Skeletal muscle satellite cell (primary cell): Measurements from ENCODE around the gene TSTD1. TPM values are rescaled to one million over a fixed set of nuclear protein-coding genes. Genes with fewer than 3 reads are reported as not detected.
"Not testable (repeated sequence)": the region's sequence is repeated elsewhere in the genome, so short reads cannot be mapped to it uniquely, and the experiment has no call there.

ENCODE experiments used
- H3K27me3 ChIP-seq: 2 replicates; pipeline ENCODE4 v1.7.0; 2013; ENCODE audit warnings: low read length; ENCODE audit not compliant: control insufficient read depth, insufficient read depth
- H3K36me3 ChIP-seq: 2 replicates; pipeline ENCODE4 v1.7.0; 2013; ENCODE audit warnings: mild to moderate bottlenecking, control low read depth, low read length; ENCODE audit not compliant: insufficient read depth
- H3K4me1 ChIP-seq: 2 replicates; pipeline ENCODE4 v1.7.0; 2013; ENCODE audit warnings: low read length; ENCODE audit not compliant: control insufficient read depth, insufficient read depth
- H3K4me2 ChIP-seq: 2 replicates; pipeline ENCODE4 v1.7.0; 2013; ENCODE audit warnings: mild to moderate bottlenecking, low read length
- H3K4me3 ChIP-seq: 2 replicates; pipeline ENCODE4 v1.7.0; 2013; ENCODE audit warnings: low read length
- H3K9ac ChIP-seq: 2 replicates; pipeline ENCODE4 v1.7.0; 2013; ENCODE audit warnings: mild to moderate bottlenecking, low read depth, low read length, moderate library complexity
- H3K9me3 ChIP-seq: replicated peaks from 2 replicates; pipeline ENCODE4 v1.7.0; 2013; ENCODE audit warnings: mild to moderate bottlenecking, control low read depth, low read length
- small RNA-seq: library from RNA; depleted of rRNA; stranded (forward); fragments of <200 nt; gene quantifications from one replicate; pipeline ENCODE3, GENCODE V24; 2012

The TSTD1 gene

GRCh38 chr1:160997323-160998038 lies 41.3 kb downstream of the TSTD1 start:
- peaks cover 8% of the 10 kb centered on the region for H3K4me1 ChIP-seq
- no peaks in the 10 kb centered on the region for H3K9me3 ChIP-seq
- no peaks in the 10 kb centered on the region for H3K36me3 ChIP-seq
- H3K4me3 ChIP-seq: no peak overlapping the region
- H3K27me3 ChIP-seq: no peaks in the 10 kb centered on the region
- no peak overlapping the region for H3K9ac ChIP-seq
- no peak overlapping the region for H3K4me2 ChIP-seq

GRCh38 chr1:160996178-160996577 lies 42.6 kb downstream of the TSTD1 start:
- H3K4me3 ChIP-seq: no peak overlapping the region
- no peak overlapping the region for H3K9ac ChIP-seq
- H3K9me3 ChIP-seq: no peaks in the 10 kb centered on the region
- peaks cover 8% of the 10 kb centered on the region for H3K4me1 ChIP-seq
- no peaks in the 10 kb centered on the region for H3K36me3 ChIP-seq
- no peak overlapping the region for H3K4me2 ChIP-seq
- no peaks in the 10 kb centered on the region for H3K27me3 ChIP-seq

- Histone ChIP-seq H3K4me2 (no peak overlapping the region), H3K27me3 (no peaks in the 10 kb centered on the region), H3K4me1 (peaks cover 8% of the 10 kb centered on the region), H3K4me3 (no peak overlapping the region), H3K9ac (no peak overlapping the region), H3K9me3 (no peaks in the 10 kb centered on the region), H3K36me3 (no peaks in the 10 kb centered on the region)
Observed at GRCh38 chr1:160993544-160994193, 45.1 kb downstream of the TSTD1 start.

GRCh38 chr1:160992036-160992435 lies 46.7 kb downstream of the TSTD1 start:
- H3K9me3 ChIP-seq, H3K36me3 ChIP-seq, H3K9ac ChIP-seq, H3K4me1 ChIP-seq, H3K4me3 ChIP-seq, H3K4me2 ChIP-seq, H3K27me3 ChIP-seq: not testable (repeated sequence)

Small RNAs within 50 kb of the gene (small RNA-seq; reads per million reads assigned to genes)
- gene AL591806.2: not detected
